Retina (tissue), 1 donor: ENCODE measurements around the gene SESN2.

Experiments used
- DNase-seq: peaks from one replicate; pipeline ENCODE4 v3.0.0-alpha.2; 2016

The SESN2 gene

GRCh38 chr1:28249866-28250295 is 9.4 kb upstream of the SESN2 start:
- no peak for DNase-seq

- DNase-seq: no peak
Measured at GRCh38 chr1:28256197-28256827, 3.0 kb upstream of the SESN2 start.

GRCh38 chr1:28257736-28258135 is 1.6 kb upstream of the SESN2 start:
- DNase-seq: no peak

GRCh38 chr1:28258628-28259251 is 578 bp upstream of the SESN2 start:
- DNase-seq: no peak

GRCh38 chr1:28259934-28260802 is 850 bp downstream of the SESN2 start:
- no peak for DNase-seq

- DNase-seq: no peak
Measured at GRCh38 chr1:28260803-28261174, 1.5 kb downstream of the SESN2 start.

GRCh38 chr1:28264897-28265296 is 5.6 kb downstream of the SESN2 start:
- no peak for DNase-seq

GRCh38 chr1:28265577-28265976 is 6.3 kb downstream of the SESN2 start:
- no peak for DNase-seq

GRCh38 chr1:28266920-28267322 is 7.6 kb downstream of the SESN2 start:
- no peak for DNase-seq

GRCh38 chr1:28267633-28268032 is 8.3 kb downstream of the SESN2 start:
- no peak for DNase-seq

GRCh38 chr1:28269529-28269928 is 10.2 kb downstream of the SESN2 start:
- no peak for DNase-seq

- no peak for DNase-seq
Measured at GRCh38 chr1:28272215-28272852, 13.0 kb downstream of the SESN2 start.

- DNase-seq: no peak
Measured at GRCh38 chr1:28273216-28273860, 14.0 kb downstream of the SESN2 start.

GRCh38 chr1:28278763-28279162 is 19.4 kb downstream of the SESN2 start:
- no peak for DNase-seq

- no peak for DNase-seq
Measured at GRCh38 chr1:28279721-28280120, 20.4 kb downstream of the SESN2 start.

- DNase-seq: no peak
Measured at GRCh38 chr1:28280501-28280900, 21.2 kb downstream of the SESN2 start.

- no peak for DNase-seq
Measured at GRCh38 chr1:28280977-28281381, 21.7 kb downstream of the SESN2 start.

- no peak for DNase-seq
Measured at GRCh38 chr1:28281608-28282425, 22.5 kb downstream of the SESN2 start.

- no peak for DNase-seq
Measured at GRCh38 chr1:28282426-28283407, 23.4 kb downstream of the SESN2 start.

GRCh38 chr1:28286111-28286510 is 26.8 kb downstream of the SESN2 start:
- DNase-seq: no peak

GRCh38 chr1:28288487-28288886 is 29.2 kb downstream of the SESN2 start:
- DNase-seq: no peak
